HG03060 (cell line): ENCODE measurements around the gene TSNAXIP1.

Source experiments
- ATAC-seq: cut with Tn5 transposase; IDR thresholded peaks from one replicate; pipeline ENCODE4 v1.9.1; 2021; ENCODE audit warnings: low read depth, moderate number of reproducible peaks; ENCODE audit not compliant: unreplicated experiment

The TSNAXIP1 gene, protein sequence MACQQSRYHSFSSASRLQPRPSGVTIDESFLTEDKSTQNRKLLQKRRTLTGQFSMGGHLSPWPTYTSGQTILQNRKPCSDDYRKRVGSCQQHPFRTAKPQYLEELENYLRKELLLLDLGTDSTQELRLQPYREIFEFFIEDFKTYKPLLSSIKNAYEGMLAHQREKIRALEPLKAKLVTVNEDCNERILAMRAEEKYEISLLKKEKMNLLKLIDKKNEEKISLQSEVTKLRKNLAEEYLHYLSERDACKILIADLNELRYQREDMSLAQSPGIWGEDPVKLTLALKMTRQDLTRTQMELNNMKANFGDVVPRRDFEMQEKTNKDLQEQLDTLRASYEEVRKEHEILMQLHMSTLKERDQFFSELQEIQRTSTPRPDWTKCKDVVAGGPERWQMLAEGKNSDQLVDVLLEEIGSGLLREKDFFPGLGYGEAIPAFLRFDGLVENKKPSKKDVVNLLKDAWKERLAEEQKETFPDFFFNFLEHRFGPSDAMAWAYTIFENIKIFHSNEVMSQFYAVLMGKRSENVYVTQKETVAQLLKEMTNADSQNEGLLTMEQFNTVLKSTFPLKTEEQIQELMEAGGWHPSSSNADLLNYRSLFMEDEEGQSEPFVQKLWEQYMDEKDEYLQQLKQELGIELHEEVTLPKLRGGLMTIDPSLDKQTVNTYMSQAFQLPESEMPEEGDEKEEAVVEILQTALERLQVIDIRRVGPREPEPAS

DNA sequence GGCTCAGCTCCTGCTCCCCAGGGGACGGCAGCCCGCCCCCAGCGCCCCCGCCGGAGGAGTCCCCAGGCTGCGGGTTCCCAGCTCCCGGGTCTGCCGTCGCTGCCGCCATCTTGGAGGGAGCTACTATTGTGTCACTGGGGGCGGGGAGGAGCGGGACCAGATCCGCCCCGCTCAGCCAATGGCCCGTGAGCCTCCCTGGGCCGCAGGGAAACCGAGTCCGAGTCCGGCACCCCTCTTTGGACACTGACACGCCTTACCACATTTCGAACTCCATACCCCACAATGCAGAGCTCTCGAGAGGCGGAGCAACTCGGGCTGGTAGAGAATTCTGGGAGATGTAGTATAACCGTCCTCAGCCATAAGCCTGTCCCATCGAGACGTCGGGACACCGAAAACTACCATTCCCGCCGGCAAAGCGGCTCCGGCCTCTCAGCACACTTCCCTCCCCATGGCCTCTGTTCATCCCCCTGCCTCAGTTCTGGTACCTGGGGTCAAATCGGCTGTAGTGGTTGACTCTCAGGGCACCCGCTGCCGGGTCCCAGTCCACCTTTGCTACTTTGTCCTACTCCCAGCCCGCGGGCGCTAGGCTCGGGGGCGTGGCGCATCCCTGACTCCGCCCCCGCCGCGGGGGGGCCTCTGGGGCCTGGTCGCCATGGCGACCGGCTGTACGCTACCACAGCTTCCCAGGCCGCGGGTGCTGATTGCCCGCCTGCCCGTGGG is at the start of gene TSNAXIP1, which contains the start of gene RANBP10:
Gene TSNAXIP1, plus strand, starts transcription at position 462 of the 720 bp plus-strand sequence. CDS start 261 bp downstream, outside the sequence.
Gene RANBP10, minus strand, starts transcription at position 133 of the 720 bp plus-strand sequence. Its CDS starts 24 bp downstream, at position 109.
- peak; percentile 96 for ATAC-seq

DNA sequence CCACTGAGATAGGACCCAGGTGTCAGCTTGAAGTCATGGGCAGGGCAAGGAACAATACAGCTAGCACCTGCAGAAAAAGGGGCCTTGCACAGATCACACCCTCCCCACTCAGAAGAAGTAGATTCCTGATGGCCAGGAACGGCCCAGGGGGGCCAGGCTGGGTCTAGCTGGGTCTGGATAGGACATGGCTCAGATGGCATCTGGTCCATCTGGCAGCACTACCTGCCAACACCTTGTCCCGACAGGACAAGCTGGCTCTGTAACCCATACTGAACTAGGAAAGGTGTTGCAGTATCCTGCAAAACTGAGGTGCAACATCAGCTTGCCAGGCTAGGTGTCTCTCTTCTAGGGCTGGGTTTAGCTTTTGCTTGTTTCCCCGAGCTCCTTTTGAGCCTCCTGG is 48.7 kb upstream of the TSNAXIP1 start:
- no peak for ATAC-seq

DNA sequence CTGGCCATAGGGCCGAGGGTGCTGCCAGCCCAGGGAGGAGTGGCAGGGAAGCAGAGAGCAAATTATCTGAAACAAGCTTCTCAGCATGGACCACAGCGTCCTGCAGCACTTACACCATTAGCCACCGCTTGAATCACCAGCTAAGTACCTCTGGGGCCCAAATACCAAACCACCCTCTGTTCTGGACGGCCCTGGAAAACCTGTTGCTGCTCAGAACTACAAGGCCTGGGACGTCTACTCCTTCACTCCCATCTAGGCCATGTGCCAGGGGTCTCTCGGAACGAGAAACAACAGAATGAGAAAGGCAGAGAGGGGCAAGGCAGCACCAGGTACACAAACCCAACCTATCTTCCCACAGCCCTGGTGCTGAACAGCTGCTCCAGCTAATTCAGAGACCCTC is 47.7 kb upstream of the TSNAXIP1 start:
- ATAC-seq = no peak

DNA sequence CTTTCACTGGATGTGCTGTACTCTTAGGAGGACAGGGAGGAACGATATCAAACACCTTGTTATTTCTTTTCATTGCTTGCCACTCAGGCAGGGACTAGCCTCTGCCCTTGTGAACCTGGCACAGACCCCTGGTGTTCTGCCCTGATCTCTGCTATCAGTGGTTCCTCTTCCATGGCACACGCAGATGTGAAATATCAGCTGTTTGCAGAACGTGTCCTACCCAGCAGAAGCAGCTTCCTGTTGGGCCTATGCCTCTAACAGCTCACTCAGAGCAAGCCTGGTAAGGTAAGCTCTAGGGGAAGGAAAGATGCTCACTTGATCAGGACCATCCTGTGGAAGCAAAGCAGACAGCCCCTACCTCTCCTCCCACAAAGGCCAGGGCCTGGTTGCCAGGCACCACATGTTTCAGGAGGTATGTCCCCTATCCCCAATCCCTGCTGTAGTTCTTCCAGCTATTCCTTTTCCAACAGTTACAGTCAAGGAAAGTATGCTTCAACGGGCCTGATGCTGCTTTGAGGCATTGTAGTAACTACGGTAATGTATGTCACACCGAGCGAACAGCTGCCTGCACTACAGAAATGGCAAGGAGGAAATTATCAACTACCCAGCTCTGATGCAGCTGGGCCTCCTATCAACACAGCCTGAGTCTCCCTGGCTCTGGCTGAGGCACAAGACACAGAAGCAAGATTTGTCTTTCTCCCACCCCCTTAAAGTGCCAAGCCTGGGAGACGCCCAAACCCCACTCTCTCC is 46.3 kb upstream of the TSNAXIP1 start:
- ATAC-seq = no peak

DNA sequence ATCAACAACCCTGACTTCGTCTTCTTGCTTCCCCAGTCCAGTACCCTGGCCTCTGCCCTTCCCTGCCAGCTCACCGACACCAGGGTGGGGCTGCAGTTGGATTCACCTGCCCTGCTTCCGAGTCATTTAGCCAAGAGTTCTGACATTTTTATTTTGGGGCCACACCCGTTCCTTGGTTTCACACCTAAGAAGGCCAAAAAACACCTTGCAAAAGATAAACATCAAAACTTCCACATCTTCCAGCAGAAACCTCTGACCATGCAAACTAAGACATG is 45.8 kb upstream of the TSNAXIP1 start:
- ATAC-seq = no peak

DNA sequence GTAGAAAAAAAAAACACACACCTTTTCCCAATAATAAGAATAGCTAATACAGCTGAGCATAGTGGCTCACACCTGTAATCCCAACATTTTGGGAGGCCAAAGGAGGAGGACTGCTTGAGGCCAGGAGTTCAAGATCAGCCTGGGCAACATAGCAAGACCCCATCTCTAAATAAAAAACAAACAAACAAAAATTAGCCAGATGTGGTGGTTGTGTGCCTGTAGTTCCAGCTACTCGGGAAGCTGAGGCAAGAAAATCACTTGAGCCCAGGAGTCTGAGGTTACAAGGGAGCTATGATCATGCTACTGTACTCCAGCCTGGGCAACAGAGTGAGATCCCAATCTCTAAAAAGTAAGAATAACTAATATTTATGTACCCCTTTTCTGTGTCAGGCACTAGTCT is 44.8 kb upstream of the TSNAXIP1 start:
- no peak for ATAC-seq

DNA sequence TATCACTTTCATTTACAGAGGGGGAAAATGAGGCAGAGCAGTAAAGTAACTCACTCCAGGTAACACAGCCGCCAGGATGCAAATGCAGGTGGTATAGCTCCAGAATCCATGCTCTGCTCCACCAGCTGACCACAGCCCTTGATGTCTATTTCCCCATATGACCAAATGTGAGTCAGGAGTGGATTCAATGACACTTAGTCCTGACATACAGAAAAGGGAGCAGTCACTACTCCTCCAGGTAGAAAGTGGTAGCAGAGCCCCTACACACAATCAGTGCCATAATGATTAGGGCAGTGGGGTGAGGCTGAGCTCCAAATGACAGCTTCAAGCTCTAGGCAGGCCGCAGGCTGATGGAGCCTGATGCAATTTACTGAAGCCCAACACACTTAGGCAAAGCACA is 44.3 kb upstream of the TSNAXIP1 start:
- ATAC-seq = no peak

DNA sequence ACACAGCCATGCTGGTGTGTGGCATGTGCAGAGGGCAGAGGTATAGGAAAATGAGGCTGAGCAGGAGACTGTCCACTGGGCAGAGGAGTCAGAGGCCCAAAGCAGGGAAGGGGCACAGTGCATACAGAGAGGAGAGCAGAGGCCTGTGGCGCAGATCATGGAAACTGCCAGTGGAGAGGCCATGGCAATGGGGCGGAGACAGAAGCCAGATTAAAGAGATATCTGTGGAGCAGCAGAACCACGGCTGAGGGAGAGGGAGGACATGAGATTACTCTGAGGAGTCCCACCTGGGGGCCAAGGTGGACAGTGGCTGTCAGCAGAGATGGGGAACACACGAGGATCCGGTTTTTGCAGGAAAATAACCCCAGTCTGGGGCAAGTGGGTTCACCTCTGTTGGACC is 43.6 kb upstream of the TSNAXIP1 start:
- ATAC-seq = no peak

DNA sequence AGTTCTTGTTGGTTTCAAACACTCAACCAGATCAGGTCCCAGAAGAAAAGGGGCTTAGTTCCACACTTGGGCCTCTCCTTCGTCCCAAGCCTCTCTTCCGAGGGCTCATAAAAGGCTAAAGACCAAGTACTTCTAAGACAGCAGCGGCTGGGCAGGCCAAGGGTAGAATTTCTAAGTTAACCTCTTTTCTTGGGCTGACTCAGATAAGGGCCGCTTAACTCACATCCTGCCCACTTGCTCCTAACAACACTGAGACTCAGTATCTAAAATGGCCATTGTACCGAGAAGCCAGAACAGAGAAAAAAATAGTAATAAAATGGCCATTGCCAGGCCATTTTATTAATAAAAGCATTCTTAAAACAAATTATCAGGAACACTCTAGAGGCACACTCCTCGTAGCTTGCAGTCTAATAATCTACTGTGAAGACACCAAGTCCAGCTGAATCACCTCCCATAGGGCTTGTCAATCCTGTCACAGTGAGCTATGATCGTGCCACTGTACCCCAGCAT is 42.5 kb upstream of the TSNAXIP1 start:
- no peak for ATAC-seq

DNA sequence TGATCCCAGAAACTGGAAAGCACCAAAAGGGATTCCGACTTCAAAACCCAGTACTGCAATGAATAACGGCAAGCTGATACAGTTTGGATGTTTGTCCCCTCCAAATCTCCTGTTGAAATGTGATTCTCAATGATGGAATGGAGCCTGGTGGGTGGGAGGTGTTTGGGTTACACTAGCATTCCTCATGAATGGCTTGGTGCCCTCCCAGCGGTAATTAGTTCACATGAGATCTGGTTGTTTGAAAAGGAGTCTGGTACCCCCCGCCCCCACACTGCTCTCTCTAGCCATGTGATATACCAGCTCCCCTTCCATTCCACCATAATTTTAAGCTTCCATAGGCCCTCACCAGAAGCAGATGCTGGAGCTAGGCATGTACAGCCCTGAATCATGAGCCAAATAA is 40.4 kb upstream of the TSNAXIP1 start:
- ATAC-seq = no peak

DNA sequence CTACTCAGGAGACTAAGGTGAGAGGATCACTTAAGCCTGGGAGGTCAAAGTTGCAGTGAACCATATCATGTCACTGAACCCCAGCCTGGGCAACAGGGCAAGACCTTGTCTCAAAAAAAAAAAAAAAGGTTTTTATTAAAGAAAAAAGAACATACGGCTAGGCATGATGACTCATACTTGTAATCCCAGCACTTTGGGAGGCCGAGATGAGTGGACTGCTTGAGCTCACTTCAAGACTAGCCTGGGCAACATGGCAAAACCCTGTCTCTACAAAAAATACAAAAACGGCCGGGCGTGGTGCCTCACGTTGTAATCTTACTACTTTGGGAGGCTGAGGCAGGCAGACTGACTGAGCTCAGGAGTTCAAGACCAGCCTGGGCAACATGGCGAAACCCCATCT is 38.7 kb upstream of the TSNAXIP1 start:
- no peak for ATAC-seq

DNA sequence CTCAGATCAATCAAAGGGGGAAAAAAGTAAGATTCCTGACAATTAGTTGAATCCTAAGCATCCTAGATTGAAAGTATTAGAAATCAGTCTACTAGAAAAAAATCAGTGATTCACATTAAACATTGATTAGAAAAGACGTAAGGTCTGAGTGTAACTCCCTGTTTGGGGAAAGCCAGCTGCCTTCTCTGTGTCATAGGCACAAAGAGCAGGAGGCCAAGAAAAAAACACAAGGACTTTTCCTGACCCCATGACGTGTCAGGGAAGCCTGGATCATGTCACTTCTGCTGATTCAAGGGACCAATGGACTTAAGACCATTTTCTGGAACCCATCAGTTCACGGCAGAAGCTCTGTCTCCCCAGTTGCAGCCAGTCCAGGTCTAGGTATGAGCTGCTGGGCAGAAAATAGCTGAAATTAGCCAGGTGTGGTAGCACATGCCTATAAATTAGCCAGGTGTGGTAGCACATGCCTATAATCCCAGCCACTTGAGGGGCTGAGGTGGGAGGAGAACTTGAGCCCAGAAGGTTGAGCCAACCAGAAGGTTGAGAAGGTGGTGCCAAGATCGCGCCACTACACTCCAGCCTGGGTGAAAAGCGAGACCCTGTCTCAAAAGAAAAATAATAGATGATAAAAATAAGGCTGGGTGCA is 36.2 kb upstream of the TSNAXIP1 start:
- ATAC-seq = no peak

DNA sequence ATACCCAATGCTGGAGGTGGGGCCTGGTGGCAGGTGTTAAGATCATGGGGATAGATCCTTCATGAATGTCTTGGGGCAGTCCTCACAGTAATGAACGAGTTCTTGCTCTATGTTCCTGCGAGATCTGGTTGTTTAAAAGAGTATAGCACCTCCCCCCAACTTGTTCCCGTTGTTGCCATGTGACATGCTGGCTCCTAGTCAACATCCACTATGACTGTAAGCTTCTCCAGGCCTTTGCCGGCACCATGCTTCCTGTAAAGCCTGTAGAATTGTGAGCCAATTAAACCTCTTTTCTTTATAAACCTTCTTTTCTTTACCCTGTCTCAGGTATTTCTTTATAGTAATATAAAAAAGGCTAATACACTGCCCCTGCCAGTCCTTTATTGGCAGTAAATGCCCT is 33.6 kb upstream of the TSNAXIP1 start:
- ATAC-seq = no peak

DNA sequence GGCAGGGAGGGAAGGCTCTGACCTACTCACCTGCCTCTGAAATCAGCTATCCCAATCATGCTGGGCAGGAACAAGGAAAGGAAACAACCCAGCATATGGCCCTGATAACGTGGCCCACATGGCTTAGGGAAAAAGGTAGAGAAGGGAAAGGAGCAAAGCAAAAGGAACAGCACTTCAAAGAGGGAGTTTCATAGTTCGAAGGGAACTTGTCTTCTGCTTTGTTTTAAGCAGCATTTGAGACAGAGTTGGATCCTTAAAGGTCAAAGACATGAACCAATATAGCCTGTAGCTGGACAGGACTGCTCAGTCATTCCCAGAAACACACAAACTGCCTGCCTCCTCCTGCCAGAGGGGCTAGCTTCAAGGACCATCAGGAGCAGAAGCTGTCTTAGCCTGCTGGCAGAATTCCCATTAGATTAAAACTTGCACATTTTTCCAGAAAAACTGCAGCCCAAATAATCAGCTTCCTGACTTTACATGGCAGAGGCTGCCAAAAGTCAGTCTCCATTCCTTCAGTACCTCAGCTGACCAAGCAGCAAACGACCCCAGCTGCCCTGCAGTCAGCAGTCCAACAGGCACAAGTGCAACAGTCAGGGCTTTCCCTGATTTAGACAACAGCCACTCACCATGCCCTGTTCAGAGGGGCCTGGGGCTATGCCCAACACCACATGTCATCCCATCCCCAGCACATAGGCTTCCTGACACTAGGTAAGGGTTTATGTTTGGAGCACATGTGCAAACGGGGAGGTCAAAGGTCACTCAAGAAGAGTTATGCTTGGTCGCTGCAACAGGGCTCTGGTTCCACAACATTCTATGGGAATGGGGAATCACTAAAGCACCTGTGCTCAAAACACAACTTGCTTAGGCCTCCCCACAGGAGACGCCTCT is 32.9 kb upstream of the TSNAXIP1 start:
- ATAC-seq = no peak

DNA sequence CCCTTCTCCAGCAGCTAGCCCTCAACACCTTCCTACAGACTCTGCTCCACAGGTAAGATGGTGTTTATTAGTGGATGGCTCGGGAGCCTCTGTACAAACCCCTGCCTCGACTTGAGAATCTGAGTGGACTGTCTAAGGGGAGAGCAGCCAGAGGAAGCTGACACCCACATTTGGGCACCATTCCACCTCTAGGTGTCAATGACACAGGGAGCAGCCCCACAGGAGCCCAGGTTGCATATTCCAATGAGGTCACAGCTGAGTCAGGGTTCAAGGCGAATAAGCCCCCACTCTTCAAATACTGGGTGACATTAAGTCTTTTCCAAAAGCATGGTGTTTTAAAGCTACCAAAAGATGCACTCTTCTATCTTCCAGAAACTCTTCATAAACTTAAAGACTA is 32.2 kb upstream of the TSNAXIP1 start:
- no peak for ATAC-seq

DNA sequence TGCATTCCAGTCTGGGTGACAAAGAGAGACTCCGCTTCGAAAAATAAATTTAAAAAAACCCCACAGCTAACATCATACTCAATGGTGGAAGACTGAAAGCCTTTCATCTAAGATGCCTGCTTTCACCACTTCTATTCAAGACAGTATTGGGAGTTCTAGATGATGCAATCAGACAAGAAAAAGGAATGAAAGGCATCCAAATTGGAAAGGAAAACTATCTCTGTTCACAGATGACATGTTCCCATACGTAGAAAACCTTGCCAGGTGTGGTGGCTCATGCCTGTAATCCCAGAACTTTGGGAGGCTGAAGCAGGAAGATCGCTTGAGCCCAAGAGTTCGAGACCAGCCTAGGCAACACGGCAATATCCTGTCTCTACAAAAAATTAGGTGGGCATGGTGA is 31.4 kb upstream of the TSNAXIP1 start:
- no peak for ATAC-seq

DNA sequence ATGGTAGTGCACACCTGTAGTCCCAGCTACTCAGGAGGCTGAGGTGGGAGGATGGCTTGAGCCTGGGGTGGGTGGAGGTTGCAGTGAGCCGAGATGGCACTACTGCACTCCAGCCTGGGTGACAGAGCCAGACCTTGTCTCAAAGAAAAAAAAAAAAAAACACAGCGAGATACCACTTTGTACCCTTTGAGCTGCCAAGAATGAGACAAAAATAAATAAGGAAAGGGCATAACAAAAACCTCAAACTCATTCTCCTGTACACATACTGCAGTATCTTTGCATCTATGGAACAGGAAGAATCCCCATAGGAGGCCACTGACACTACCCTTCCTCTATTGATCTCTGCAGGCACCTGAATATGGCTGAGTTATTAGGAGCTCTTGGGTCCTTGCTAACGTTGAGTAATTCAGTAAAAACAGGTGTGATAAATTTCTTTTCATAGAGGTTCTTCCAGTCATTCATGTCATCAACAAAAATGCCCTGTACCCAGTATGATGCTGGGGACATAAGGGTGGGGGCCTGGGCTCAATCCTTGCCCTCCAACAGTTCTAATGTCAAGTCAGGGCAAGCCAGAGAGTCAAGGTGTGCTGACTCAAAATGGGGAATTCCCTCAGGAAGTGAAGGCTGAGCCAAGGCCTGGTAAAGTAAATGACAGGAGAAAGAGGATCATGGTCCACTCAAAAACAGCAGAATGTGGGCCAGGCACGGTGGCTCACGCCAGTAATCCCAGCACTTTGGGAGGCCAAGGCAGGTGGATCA is 27.3 kb upstream of the TSNAXIP1 start:
- ATAC-seq = no peak

DNA sequence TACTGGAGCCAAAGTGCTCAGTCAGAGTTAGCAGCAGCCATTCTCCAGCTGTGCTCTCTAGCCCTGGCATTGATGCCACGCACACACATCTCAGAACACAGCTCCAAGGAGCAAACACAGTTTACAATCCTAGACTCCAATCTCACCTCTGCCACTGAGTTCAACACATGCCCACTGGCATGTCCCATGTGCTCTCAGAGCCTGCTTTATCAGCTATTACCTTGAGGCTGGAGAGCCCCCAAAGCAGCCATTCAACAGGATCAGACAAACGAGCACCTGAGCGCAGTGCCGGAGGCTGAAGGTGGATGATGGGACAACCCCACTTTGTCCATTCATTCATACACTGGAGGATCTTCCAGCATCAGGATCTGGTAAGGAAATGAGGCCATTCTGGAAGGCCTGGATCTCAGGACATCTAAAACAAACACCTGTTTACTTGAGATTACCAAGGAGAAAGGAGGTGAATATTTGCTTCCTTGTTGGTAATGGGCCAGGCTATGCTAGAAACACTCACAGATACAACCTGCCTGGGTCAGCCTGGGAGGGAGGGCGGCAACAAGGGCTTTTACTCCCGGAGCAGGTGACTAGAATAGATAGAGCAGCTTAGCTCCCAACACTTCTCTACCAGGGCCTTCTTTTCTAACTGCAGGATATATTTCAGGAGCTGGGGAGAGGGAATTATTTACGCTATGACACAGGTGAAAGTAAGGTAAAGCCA is 25.7 kb upstream of the TSNAXIP1 start:
- ATAC-seq = no peak
